Fibroblast of the aortic adventitia (primary cell): ENCODE results near the gene GADD45B. TPM values are rescaled to one million over a fixed set of nuclear protein-coding genes. Genes with fewer than 3 reads are reported as not detected.

ENCODE experiments used
- DNase-seq: peaks from one replicate; pipeline ENCODE4 v3.0.0-alpha.2; 2010; ENCODE audit warnings: low read depth
- H3K4me3 ChIP-seq: 2 replicates; pipeline ENCODE4 v1.5.1; 2011; ENCODE audit warnings: low read depth, mild to moderate bottlenecking, control low read depth, low read length, moderate library complexity
- CTCF ChIP-seq: IDR thresholded peaks from 2 replicates; pipeline ENCODE4 v1.5.1; 2011; ENCODE audit warnings: mild to moderate bottlenecking, low read length, control low read depth, inconsistent platforms; ENCODE audit not compliant: insufficient read depth
- total RNA-seq: library from RNA; depleted of rRNA; stranded (reverse); fragments of >200 nt; gene quantifications from 2 replicates; pipeline ENCODE4 v1.2.3, GENCODE V29; 2012; ENCODE audit warnings: low replicate concordance

Gene GADD45B, protein sequence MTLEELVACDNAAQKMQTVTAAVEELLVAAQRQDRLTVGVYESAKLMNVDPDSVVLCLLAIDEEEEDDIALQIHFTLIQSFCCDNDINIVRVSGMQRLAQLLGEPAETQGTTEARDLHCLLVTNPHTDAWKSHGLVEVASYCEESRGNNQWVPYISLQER
- total RNA-seq: 14.3 and 14.8 TPM in 2 replicates

DNA sequence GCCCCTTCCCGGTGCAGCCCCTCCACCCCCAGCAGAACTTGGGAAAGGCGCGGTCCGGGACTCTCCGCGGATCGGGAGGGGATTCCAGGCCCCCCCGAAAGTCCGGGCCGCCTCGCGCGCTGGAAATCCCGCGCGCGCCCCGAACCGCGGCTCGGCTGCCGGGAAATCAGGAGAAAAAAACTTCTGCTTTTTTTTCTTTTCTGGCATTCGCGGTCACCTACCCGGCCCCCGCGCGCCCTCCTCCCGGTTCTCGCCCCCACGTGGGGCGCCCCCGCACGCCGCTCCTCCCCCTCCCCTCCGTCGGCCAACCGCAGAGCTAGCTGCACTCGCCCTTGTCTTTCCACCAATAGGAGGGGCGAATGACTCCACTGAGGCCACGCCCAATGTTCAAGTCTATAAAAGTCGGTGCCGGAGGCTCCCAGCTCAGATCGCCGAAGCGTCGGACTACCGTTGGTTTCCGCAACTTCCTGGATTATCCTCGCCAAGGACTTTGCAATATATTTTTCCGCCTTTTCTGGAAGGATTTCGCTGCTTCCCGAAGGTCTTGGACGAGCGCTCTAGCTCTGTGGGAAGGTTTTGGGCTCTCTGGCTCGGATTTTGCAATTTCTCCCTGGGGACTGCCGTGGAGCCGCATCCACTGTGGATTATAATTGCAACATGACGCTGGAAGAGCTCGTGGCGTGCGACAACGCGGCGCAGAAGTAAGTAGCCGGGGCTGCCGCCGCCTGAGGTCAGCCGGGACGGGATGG lies at the start of gene GADD45B:
TSS of gene GADD45B (plus strand) at position 426 of the 749 bp plus-strand sequence. CDS start at position 658, 232 bp downstream.
- H3K4me3 ChIP-seq: peak within 1 kb of the TSS; percentile 99

DNA sequence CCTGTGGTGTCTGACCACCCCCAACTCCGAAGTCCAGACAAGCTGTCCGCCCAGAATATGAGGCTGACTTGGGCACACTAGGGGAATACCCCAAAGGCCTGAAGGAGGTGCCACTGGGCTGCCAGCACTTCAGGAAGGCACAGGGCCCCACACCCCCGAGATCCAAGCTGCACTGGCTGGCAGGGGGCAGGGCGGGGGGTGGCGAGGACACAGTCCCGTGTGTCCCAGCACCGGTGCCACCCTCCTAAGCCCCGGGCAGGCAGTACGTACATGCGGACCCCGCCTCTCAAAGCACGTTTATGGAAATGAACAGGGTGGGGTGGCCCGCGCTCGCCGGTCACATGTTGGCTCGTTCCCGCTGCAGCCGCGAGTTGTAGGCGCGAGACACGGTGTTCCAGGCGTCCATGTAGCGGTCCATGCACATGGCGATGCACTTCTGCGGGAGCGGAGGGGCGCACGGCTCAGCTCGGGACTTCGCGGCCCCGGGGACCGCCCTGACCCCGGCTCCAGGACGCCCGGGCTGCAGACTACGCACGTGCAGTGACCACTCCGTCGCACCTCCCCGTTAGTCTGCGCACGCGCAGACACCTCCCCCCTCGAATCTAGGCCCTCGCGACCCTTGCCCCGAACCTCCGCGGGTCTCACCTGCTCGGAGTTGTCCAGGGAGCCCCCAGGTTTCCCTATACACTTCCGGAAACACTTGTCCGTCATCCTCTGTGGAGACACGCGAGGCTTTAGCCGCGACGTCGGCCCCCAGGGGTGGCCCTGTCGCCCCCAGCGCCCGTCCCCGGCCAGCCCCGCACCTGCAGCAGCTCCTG lies 49.1 kb upstream of the GADD45B start:
- peak; percentile 24 for DNase-seq
- H3K4me3 ChIP-seq: peak overlapping the region; percentile 93
- no peak for TF ChIP-seq CTCF

More for the DNA sequence above, at the start of gene GADD45B:
- TF ChIP-seq CTCF: no peak
- DNase-seq: peak; percentile 99

GRCh38 chr19:2427429-2428320 lies 48.3 kb upstream of the GADD45B start, which contains the start of gene TIMM13:
Gene TIMM13, minus strand, starts transcription at chr19:2427586. Its CDS starts 53 bp downstream, at chr19:2427533.
- peak; percentile 97 for DNase-seq
- no peak for TF ChIP-seq CTCF

DNA sequence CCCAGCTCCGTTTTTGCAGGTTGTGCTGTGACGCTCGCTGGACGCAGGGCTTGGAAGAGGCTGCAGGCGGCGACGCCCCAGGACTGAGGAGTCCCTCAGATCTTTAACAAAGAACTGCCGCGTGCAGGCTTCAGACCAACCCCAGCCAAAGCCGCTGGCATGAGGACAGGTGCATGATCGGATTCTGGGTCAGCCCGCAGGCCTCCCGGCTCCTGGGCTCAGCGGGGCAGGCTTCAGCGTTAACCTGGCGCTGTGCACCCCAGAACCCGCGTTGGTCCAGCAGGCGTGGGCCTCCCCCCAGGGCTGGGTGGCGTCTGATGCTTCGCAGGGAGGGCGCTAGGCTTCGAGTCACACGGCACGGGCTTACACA lies 47.6 kb upstream of the GADD45B start:
- peak; percentile 41 for DNase-seq
- H3K4me3 ChIP-seq: no peak overlapping the region
- TF ChIP-seq CTCF: peak; percentile 1

More at GRCh38 chr19:2427429-2428320, 48.3 kb upstream of the GADD45B start, which contains the start of gene TIMM13:
- peak within 1 kb of the TSS; percentile 93 for H3K4me3 ChIP-seq

- no peak overlapping the region for H3K4me3 ChIP-seq
- no peak for DNase-seq
- no peak for TF ChIP-seq CTCF
These were observed 46.9 kb upstream of the GADD45B start for GRCh38 chr19:2428756-2429711.
